ACC112 (cell line): ENCODE measurements around the gene TRMT61A.

Experiments
- H2AFZ ChIP-seq: fragments of 200-600 bp; sonication (generic); one replicate; pipeline ENCODE4 v1.6.0; 2017; ENCODE audit warnings: antibody characterized with exemption, low read length; ENCODE audit not compliant: unreplicated experiment
- H3K27ac ChIP-seq: fragments of 200-600 bp; sonication (generic); 2 replicates; pipeline ENCODE4 v1.5.1; 2014; ENCODE audit warnings: low read depth, mild to moderate bottlenecking, antibody characterized with exemption, low read length, moderate library complexity
- H3K27me3 ChIP-seq: fragments of 200-600 bp; sonication (generic); 2 replicates; pipeline ENCODE4 v1.6.1; 2014; ENCODE audit warnings: mild to moderate bottlenecking, antibody characterized with exemption, low read length, moderate library complexity, mixed read lengths; ENCODE audit not compliant: insufficient read depth
- H3K36me3 ChIP-seq: fragments of 200-600 bp; sonication (generic); 2 replicates; pipeline ENCODE4 v1.6.1; 2016; ENCODE audit warnings: mild to moderate bottlenecking, antibody characterized with exemption, low read length, moderate library complexity, mixed read lengths; ENCODE audit not compliant: insufficient read depth
- H3K4me1 ChIP-seq: fragments of 200-600 bp; sonication (generic); one replicate; pipeline ENCODE4 v1.6.1; 2016; ENCODE audit warnings: low read length, mixed read lengths; ENCODE audit not compliant: insufficient read depth, unreplicated experiment, control insufficient read depth
- H3K4me3 ChIP-seq: fragments of 200-600 bp; sonication (generic); 2 replicates; pipeline ENCODE4 v1.5.1; 2014; ENCODE audit warnings: mild to moderate bottlenecking, low read depth, low read length
- H3K79me2 ChIP-seq: fragments of 200-600 bp; sonication (generic); one replicate; pipeline ENCODE4 v1.6.0; 2016; ENCODE audit warnings: low read length; ENCODE audit not compliant: control insufficient read depth, unreplicated experiment, insufficient read depth

TRMT61A gene

GRCh38 chr14:103550451-103551337 is 21.7 kb downstream of the TRMT61A start:
- H3K36me3 ChIP-seq: no peaks in the 10 kb centered on the region
- peaks cover 4% of the 10 kb centered on the region for H3K79me2 ChIP-seq
- peak overlapping the region; percentile 40 for H3K27ac ChIP-seq
- H3K4me1 ChIP-seq: peaks cover 26% of the 10 kb centered on the region
- no peaks in the 10 kb centered on the region for H3K27me3 ChIP-seq
- no peak overlapping the region for H2AFZ ChIP-seq
- H3K4me3 ChIP-seq: no peak overlapping the region

GRCh38 chr14:103551338-103551762 is 22.4 kb downstream of the TRMT61A start:
- no peaks in the 10 kb centered on the region for H3K36me3 ChIP-seq
- H3K4me3 ChIP-seq: 0 out of 2 replicates have a peak overlapping the region, but pooled peaks have one; percentile 4
- H3K4me1 ChIP-seq: peaks cover 26% of the 10 kb centered on the region
- peak overlapping the region; percentile 40 for H3K27ac ChIP-seq
- H3K27me3 ChIP-seq: no peaks in the 10 kb centered on the region
- no peak overlapping the region for H2AFZ ChIP-seq
- peaks cover 8% of the 10 kb centered on the region for H3K79me2 ChIP-seq

- no peak overlapping the region for H2AFZ ChIP-seq
- H3K4me1 ChIP-seq: peaks cover 28% of the 10 kb centered on the region
- peak overlapping the region; percentile 45 for H3K4me3 ChIP-seq
- H3K79me2 ChIP-seq: peaks cover 14% of the 10 kb centered on the region
- peak overlapping the region; percentile 40 for H3K27ac ChIP-seq
- no peaks in the 10 kb centered on the region for H3K27me3 ChIP-seq
- no peaks in the 10 kb centered on the region for H3K36me3 ChIP-seq
These were observed 23.2 kb downstream of the TRMT61A start for GRCh38 chr14:103552011-103552845.

GRCh38 chr14:103552846-103553210 is 23.8 kb downstream of the TRMT61A start:
- H3K27ac ChIP-seq: peak overlapping the region; percentile 40; the same call in 1 of the 2 replicates
- H3K36me3 ChIP-seq: no peaks in the 10 kb centered on the region
- no peak overlapping the region for H3K4me3 ChIP-seq
- H3K27me3 ChIP-seq: no peaks in the 10 kb centered on the region
- H2AFZ ChIP-seq: no peak overlapping the region
- peaks cover 19% of the 10 kb centered on the region for H3K79me2 ChIP-seq
- H3K4me1 ChIP-seq: peaks cover 34% of the 10 kb centered on the region

- peaks cover 19% of the 10 kb centered on the region for H3K36me3 ChIP-seq
- H3K4me1 ChIP-seq: peaks cover 58% of the 10 kb centered on the region
- H3K79me2 ChIP-seq: peaks cover 44% of the 10 kb centered on the region
- no peak overlapping the region for H3K4me3 ChIP-seq
- H3K27ac ChIP-seq: no peak overlapping the region
- H3K27me3 ChIP-seq: no peaks in the 10 kb centered on the region
- no peak overlapping the region for H2AFZ ChIP-seq
These were observed 26.8 kb downstream of the TRMT61A start for GRCh38 chr14:103555559-103556337.

- H2AFZ ChIP-seq: no peak overlapping the region
- peak overlapping the region; percentile 64; the same call in 1 of the 2 replicates for H3K27ac ChIP-seq
- H3K4me3 ChIP-seq: no peak overlapping the region
- peaks cover 50% of the 10 kb centered on the region for H3K4me1 ChIP-seq
- H3K36me3 ChIP-seq: peaks cover 19% of the 10 kb centered on the region
- peaks cover 58% of the 10 kb centered on the region for H3K79me2 ChIP-seq
- no peaks in the 10 kb centered on the region for H3K27me3 ChIP-seq
These were observed 28.2 kb downstream of the TRMT61A start for GRCh38 chr14:103556946-103557758.

- Histone ChIP-seq H2AFZ (no peak overlapping the region), H3K27me3 (no peaks in the 10 kb centered on the region), H3K27ac (peak overlapping the region; percentile 64), H3K36me3 (peaks cover 19% of the 10 kb centered on the region), H3K79me2 (peaks cover 64% of the 10 kb centered on the region), H3K4me3 (peak overlapping the region; percentile 7), H3K4me1 (peaks cover 43% of the 10 kb centered on the region)
These were observed 29.3 kb downstream of the TRMT61A start for GRCh38 chr14:103558071-103558882.

- Histone ChIP-seq H3K27ac (peak overlapping the region; percentile 20; the same call in 1 of the 2 replicates), H3K4me3 (peak overlapping the region; percentile 99), H3K79me2 (peaks cover 79% of the 10 kb centered on the region), H3K27me3 (no peaks in the 10 kb centered on the region), H3K4me1 (peaks cover 48% of the 10 kb centered on the region), H3K36me3 (peaks cover 19% of the 10 kb centered on the region), H2AFZ (no peak overlapping the region)
These were observed 30.8 kb downstream of the TRMT61A start for GRCh38 chr14:103559766-103560165.

- Histone ChIP-seq H3K79me2 (peaks cover 86% of the 10 kb centered on the region), H3K27ac (peak overlapping the region; percentile 97), H3K4me3 (peak overlapping the region; percentile 99)
These were observed 31.7 kb downstream of the TRMT61A start for GRCh38 chr14:103560691-103561090.

More at GRCh38 chr14:103560691-103561090, 31.7 kb downstream of the TRMT61A start:
- no peaks in the 10 kb centered on the region for H3K27me3 ChIP-seq
- peaks cover 19% of the 10 kb centered on the region for H3K36me3 ChIP-seq
- peaks cover 48% of the 10 kb centered on the region for H3K4me1 ChIP-seq
- H2AFZ ChIP-seq: no peak overlapping the region
